Osteoblast (primary cell): ENCODE data around the gene ADARB2. TPM values are rescaled to one million over a fixed set of nuclear protein-coding genes. Genes with fewer than 3 reads are reported as not detected.
"Not testable (repeated sequence)": the region's sequence is repeated elsewhere in the genome, so short reads cannot be mapped to it uniquely, and the experiment has no call there.

Experiments
- DNase-seq: peaks from one replicate; pipeline ENCODE4 v3.0.0; 2011; ENCODE audit warnings: low spot score, mixed read lengths; ENCODE audit not compliant: insufficient read length; ENCODE audit errors: missing footprints
- H2AFZ ChIP-seq: 2 replicates; pipeline ENCODE4 v1.6.0; 2011; ENCODE audit warnings: mild to moderate bottlenecking, low read length
- H3K27ac ChIP-seq: 2 replicates; pipeline ENCODE4 v1.5.1; 2011; ENCODE audit warnings: mild to moderate bottlenecking, low read depth, low read length, moderate library complexity
- H3K27me3 ChIP-seq: 2 replicates; pipeline ENCODE4 v1.6.0; 2012; ENCODE audit warnings: mild to moderate bottlenecking, control low read depth, inconsistent platforms, low read length, moderate library complexity; ENCODE audit not compliant: insufficient read depth
- H3K36me3 ChIP-seq: 2 replicates; pipeline ENCODE4 v1.5.1; 2011; ENCODE audit warnings: mild to moderate bottlenecking, low read length, control low read depth, moderate library complexity; ENCODE audit not compliant: insufficient read depth
- H3K4me1 ChIP-seq: 2 replicates; pipeline ENCODE4 v1.5.1; 2011; ENCODE audit warnings: mild to moderate bottlenecking, low read length, control low read depth, moderate library complexity; ENCODE audit not compliant: insufficient read depth
- H3K4me2 ChIP-seq: 2 replicates; pipeline ENCODE4 v1.6.0; 2011; ENCODE audit warnings: mild to moderate bottlenecking, low read length; ENCODE audit not compliant: insufficient read depth
- H3K4me3 ChIP-seq: fragments of 200-600 bp; sonication (generic); 3 replicates; pipeline ENCODE4 v1.5.1; 2012; ENCODE audit warnings: mild to moderate bottlenecking, low read length, inconsistent platforms; ENCODE audit not compliant: insufficient read depth
- H3K79me2 ChIP-seq: 2 replicates; pipeline ENCODE4 v1.6.0; 2012; ENCODE audit warnings: mild to moderate bottlenecking, low read length, control low read depth, inconsistent platforms; ENCODE audit not compliant: insufficient read depth
- H3K9me3 ChIP-seq: 2 replicates; pipeline ENCODE4 v1.5.1; 2011; ENCODE audit warnings: low read depth, low read length, control low read depth
- H4K20me1 ChIP-seq: 2 replicates; pipeline ENCODE4 v1.6.0; 2012; ENCODE audit warnings: mild to moderate bottlenecking, low read length, control low read depth; ENCODE audit not compliant: insufficient read depth
- CTCF ChIP-seq: IDR thresholded peaks from 2 replicates; pipeline ENCODE4 v1.5.1; 2011; ENCODE audit warnings: mild to moderate bottlenecking, low read depth, low read length, moderate library complexity; ENCODE audit errors: extremely low read depth
- total RNA-seq: library from RNA; depleted of rRNA; stranded (reverse); fragments of >200 nt; gene quantifications from 2 replicates; pipeline ENCODE4 v1.2.3, GENCODE V29; 2012

The ADARB2 gene
- total RNA-seq, 1 donor = not detected

GRCh38 chr10:1228467-1228975 lies 508.8 kb downstream of the ADARB2 start:
- peaks cover 3% of the 10 kb centered on the region for H3K9me3 ChIP-seq
- H3K36me3 ChIP-seq = no peaks in the 10 kb centered on the region
- no peaks in the 10 kb centered on the region for H3K4me1 ChIP-seq
- H3K27ac ChIP-seq = no peak overlapping the region
- H3K4me2 ChIP-seq = no peak overlapping the region
- H3K27me3 ChIP-seq = no peaks in the 10 kb centered on the region
- no peaks in the 10 kb centered on the region for H3K79me2 ChIP-seq
- no peak for DNase-seq
- no peak for TF ChIP-seq CTCF
- no peak overlapping the region for H2AFZ ChIP-seq
- H3K4me3 ChIP-seq = no peak overlapping the region
- no peaks in the 10 kb centered on the region for H4K20me1 ChIP-seq

- Histone ChIP-seq H3K9me3 (peaks cover 3% of the 10 kb centered on the region), H4K20me1 (no peaks in the 10 kb centered on the region), H3K4me1 (no peaks in the 10 kb centered on the region), H3K4me2 (no peak overlapping the region), H3K27ac (no peak overlapping the region), H3K4me3 (no peak overlapping the region), H3K27me3 (no peaks in the 10 kb centered on the region), H3K79me2 (no peaks in the 10 kb centered on the region), H2AFZ (no peak overlapping the region), H3K36me3 (no peaks in the 10 kb centered on the region)
- peak; percentile 65 for DNase-seq
- TF ChIP-seq CTCF = no peak
Measured at GRCh38 chr10:1227510-1228402, 509.6 kb downstream of the ADARB2 start.

- H3K4me3 ChIP-seq, H3K27ac ChIP-seq, H3K79me2 ChIP-seq, DNase-seq, H3K36me3 ChIP-seq, H3K27me3 ChIP-seq, H4K20me1 ChIP-seq, H2AFZ ChIP-seq, H3K9me3 ChIP-seq, H3K4me2 ChIP-seq, H3K4me1 ChIP-seq: not testable (repeated sequence)
Measured at GRCh38 chr10:1226907-1227306, 510.4 kb downstream of the ADARB2 start.

GRCh38 chr10:1219874-1220273 lies 517.5 kb downstream of the ADARB2 start:
- H3K36me3 ChIP-seq, H3K9me3 ChIP-seq, H4K20me1 ChIP-seq, H3K27ac ChIP-seq, DNase-seq, H3K4me1 ChIP-seq, H3K27me3 ChIP-seq, H3K79me2 ChIP-seq, H2AFZ ChIP-seq, H3K4me2 ChIP-seq, H3K4me3 ChIP-seq: not testable (repeated sequence)

GRCh38 chr10:1217661-1218060 lies 519.7 kb downstream of the ADARB2 start:
- no peak overlapping the region for H3K27ac ChIP-seq
- H3K4me3 ChIP-seq = no peak overlapping the region
- H3K4me2 ChIP-seq = no peak overlapping the region
- no peaks in the 10 kb centered on the region for H3K9me3 ChIP-seq
- no peak overlapping the region for H2AFZ ChIP-seq
- H3K79me2 ChIP-seq = no peaks in the 10 kb centered on the region
- TF ChIP-seq CTCF = no peak
- no peaks in the 10 kb centered on the region for H4K20me1 ChIP-seq
- no peaks in the 10 kb centered on the region for H3K4me1 ChIP-seq
- no peaks in the 10 kb centered on the region for H3K36me3 ChIP-seq
- H3K27me3 ChIP-seq = no peaks in the 10 kb centered on the region
- no peak for DNase-seq
